Measurements from ENCODE around the gene ATP2A3. TPM values are rescaled to one million over a fixed set of nuclear protein-coding genes. Genes with fewer than 3 reads are reported as not detected.

The ATP2A3 gene
- total and polyA plus RNA-seq, 2 experiments from 2014 or later, result 2.2 to 4.1 TPM

DNA sequence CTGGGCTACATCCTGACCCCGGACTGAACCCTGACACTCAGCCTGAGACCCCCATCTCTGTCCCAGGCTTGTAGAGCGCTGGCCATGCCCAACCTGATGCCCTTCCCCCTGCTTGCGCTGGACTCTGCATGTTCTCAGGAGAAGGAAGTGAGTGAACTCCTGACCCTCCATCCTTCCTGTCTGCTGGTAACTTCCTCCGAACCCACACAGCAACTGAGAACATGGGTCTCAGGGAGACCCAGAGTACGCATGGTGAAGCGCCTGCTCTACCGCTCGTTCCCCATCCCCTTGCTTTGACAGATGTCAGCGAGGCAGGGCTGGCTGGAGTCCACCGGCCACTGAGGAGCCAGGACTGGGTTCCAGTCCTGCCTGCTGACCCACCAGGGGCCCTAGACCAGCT, 77.5 kb downstream of the ATP2A3 start:
- no peak overlapping the region for H3K4me2 ChIP-seq
- H3K9me3 ChIP-seq (ENCODE audit: low read depth), result no peaks in the 10 kb centered on the region
- TF ChIP-seq CTCF (IDR thresholded peaks at IDR 0.05; ENCODE audit: poor library complexity), result no peak
- no peak for TF ChIP-seq EZH2 (IDR thresholded peaks at IDR 0.05; ENCODE audit: borderline replicate concordance)
- no peak for TF ChIP-seq EZH2phosphoT487 (IDR thresholded peaks at IDR 0.05; ENCODE audit: low read depth, severe bottlenecking, unreplicated experiment)
- 87% methylated on average over 10 of the region's 10 CpGs for WGBS (ENCODE audit: low lambda C conversion rate, missing lambda C conversion rate)
- H2AFZ ChIP-seq, result no peak overlapping the region
- no peak overlapping the region for H3K4me3 ChIP-seq
- no peaks in the 10 kb centered on the region for H3K27me3 ChIP-seq
- H3K27ac ChIP-seq, result no peak overlapping the region
- peaks cover 20% of the 10 kb centered on the region for H3K4me1 ChIP-seq (ENCODE audit: insufficient read depth)
- peaks cover 4% of the 10 kb centered on the region for H3K79me2 ChIP-seq
- no peaks in the 10 kb centered on the region for H3K9me2 ChIP-seq (replicated peaks; ENCODE audit: insufficient read depth)
- H3K36me3 ChIP-seq (replicated peaks; ENCODE audit: insufficient read depth, low read depth), result no peaks in the 10 kb centered on the region
- DNase-seq (ENCODE audit: low spot score), result no peak
- H4K20me1 ChIP-seq (ENCODE audit: insufficient read depth, poor library complexity, severe bottlenecking), result no peaks in the 10 kb centered on the region

DNA sequence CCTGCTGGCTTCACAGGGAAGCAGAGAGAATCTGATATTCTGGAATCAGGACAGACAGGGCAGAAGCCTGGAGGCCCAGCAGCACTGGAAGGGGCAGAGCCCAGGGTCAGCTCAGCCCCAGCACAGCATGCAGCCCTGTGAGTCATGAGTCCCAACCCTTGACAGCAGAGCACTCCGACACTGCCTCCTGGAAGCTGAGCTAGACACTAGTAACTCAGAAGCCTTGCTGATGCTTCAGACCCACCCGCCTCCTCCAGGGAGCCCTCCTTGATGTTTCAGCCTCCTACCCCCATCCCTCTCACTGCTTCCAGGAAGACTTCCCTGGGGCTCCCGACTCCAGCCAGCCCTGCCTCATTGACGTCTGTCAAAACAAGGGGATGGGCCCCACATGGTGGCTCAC, 78.3 kb downstream of the ATP2A3 start:
- 71% methylated on average over 4 of the region's 4 CpGs for WGBS (ENCODE audit: low lambda C conversion rate, missing lambda C conversion rate)
- Histone ChIP-seq H3K4me1 (ENCODE audit: insufficient read depth) (peaks cover 17% of the 10 kb centered on the region), H3K4me3 (no peak overlapping the region), H3K27me3 (no peaks in the 10 kb centered on the region), H2AFZ (no peak overlapping the region), H3K36me3 (replicated peaks; ENCODE audit: insufficient read depth, low read depth) (no peaks in the 10 kb centered on the region), H3K9me2 (replicated peaks; ENCODE audit: insufficient read depth) (no peaks in the 10 kb centered on the region), H4K20me1 (ENCODE audit: insufficient read depth, poor library complexity, severe bottlenecking) (no peaks in the 10 kb centered on the region), H3K9me3 (ENCODE audit: low read depth) (no peaks in the 10 kb centered on the region), H3K79me2 (no peaks in the 10 kb centered on the region), H3K4me2 (no peak overlapping the region), H3K27ac (peak overlapping the region; percentile 63)
- TF ChIP-seq EZH2 (IDR thresholded peaks at IDR 0.05; ENCODE audit: borderline replicate concordance) (no peak), CTCF (IDR thresholded peaks at IDR 0.05; ENCODE audit: poor library complexity) (no peak), EZH2phosphoT487 (IDR thresholded peaks at IDR 0.05; ENCODE audit: low read depth, severe bottlenecking, unreplicated experiment) (no peak)
- DNase-seq (ENCODE audit: low spot score), result peak; percentile 76

DNA sequence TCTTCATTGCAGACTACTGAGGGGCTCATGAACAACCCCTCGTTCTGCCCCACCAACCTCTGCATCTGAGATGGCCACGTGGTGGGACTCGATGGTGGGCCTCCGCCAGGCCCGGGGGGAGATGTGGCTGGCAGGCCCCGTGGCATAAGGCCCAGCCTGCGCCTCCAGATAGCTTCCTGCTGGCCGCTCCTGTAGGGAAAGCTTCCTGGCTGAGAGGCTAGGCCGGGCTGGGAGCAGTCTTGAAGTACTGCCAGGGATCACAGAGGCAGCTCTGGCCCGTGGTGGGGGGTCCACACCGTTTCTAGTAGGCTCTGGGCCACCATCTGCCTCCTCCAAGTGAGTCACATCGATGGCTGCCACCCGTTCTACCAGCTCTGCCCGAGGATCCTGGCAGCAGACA, 79.0 kb downstream of the ATP2A3 start:
- no peak for TF ChIP-seq EZH2phosphoT487 (IDR thresholded peaks at IDR 0.05; ENCODE audit: low read depth, severe bottlenecking, unreplicated experiment)
- TF ChIP-seq CTCF (IDR thresholded peaks at IDR 0.05; ENCODE audit: poor library complexity), result no peak
- no peak for TF ChIP-seq EZH2 (IDR thresholded peaks at IDR 0.05; ENCODE audit: borderline replicate concordance)
- H3K36me3 ChIP-seq (replicated peaks; ENCODE audit: insufficient read depth, low read depth), result no peaks in the 10 kb centered on the region
- H3K9me2 ChIP-seq (replicated peaks; ENCODE audit: insufficient read depth), result no peaks in the 10 kb centered on the region
- 91% methylated on average over 14 of the region's 14 CpGs for WGBS (ENCODE audit: low lambda C conversion rate, missing lambda C conversion rate)
- peak overlapping the region; percentile 63 for H3K27ac ChIP-seq
- H2AFZ ChIP-seq, result no peak overlapping the region
- no peak overlapping the region for H3K4me3 ChIP-seq
- peaks cover 11% of the 10 kb centered on the region for H3K4me1 ChIP-seq (ENCODE audit: insufficient read depth)
- no peaks in the 10 kb centered on the region for H3K79me2 ChIP-seq
- H3K27me3 ChIP-seq, result no peaks in the 10 kb centered on the region
- no peak for DNase-seq (ENCODE audit: low spot score)
- H3K9me3 ChIP-seq (ENCODE audit: low read depth), result no peaks in the 10 kb centered on the region
- H4K20me1 ChIP-seq (ENCODE audit: insufficient read depth, poor library complexity, severe bottlenecking), result no peaks in the 10 kb centered on the region
- no peak overlapping the region for H3K4me2 ChIP-seq

GRCh38 chr17:3884188-3884587, 80.0 kb downstream of the ATP2A3 start:
- no peak overlapping the region for H3K4me2 ChIP-seq
- DNase-seq (ENCODE audit: low spot score), result no peak
- no peak overlapping the region for H3K4me3 ChIP-seq
- no peaks in the 10 kb centered on the region for H3K79me2 ChIP-seq
- no peaks in the 10 kb centered on the region for H3K9me3 ChIP-seq (ENCODE audit: low read depth)
- H3K27ac ChIP-seq, result no peak overlapping the region
- no peaks in the 10 kb centered on the region for H3K36me3 ChIP-seq (replicated peaks; ENCODE audit: insufficient read depth, low read depth)
- H3K27me3 ChIP-seq, result no peaks in the 10 kb centered on the region
- no peak overlapping the region for H2AFZ ChIP-seq
- H3K9me2 ChIP-seq (replicated peaks; ENCODE audit: insufficient read depth), result no peaks in the 10 kb centered on the region
- 94% methylated on average over 12 of the region's 12 CpGs for WGBS (ENCODE audit: low lambda C conversion rate, missing lambda C conversion rate)
- TF ChIP-seq EZH2 (IDR thresholded peaks at IDR 0.05; ENCODE audit: borderline replicate concordance), result no peak
- TF ChIP-seq CTCF (IDR thresholded peaks at IDR 0.05; ENCODE audit: poor library complexity), result no peak
- TF ChIP-seq EZH2phosphoT487 (IDR thresholded peaks at IDR 0.05; ENCODE audit: low read depth, severe bottlenecking, unreplicated experiment), result no peak
- no peaks in the 10 kb centered on the region for H4K20me1 ChIP-seq (ENCODE audit: insufficient read depth, poor library complexity, severe bottlenecking)
- peaks cover 11% of the 10 kb centered on the region for H3K4me1 ChIP-seq (ENCODE audit: insufficient read depth)

Data from hepatocyte (in vitro differentiated cells).